Measurements from ENCODE around the gene VCL. TPM values are rescaled to one million over a fixed set of nuclear protein-coding genes. Genes with fewer than 3 reads are reported as not detected.
"Not testable (repeated sequence)": the region's sequence is repeated elsewhere in the genome, so short reads cannot be mapped to it uniquely, and the experiment has no call there.

Gene VCL
- total RNA-seq, 1 donor from 2014 or later = 74.6 TPM

DNA sequence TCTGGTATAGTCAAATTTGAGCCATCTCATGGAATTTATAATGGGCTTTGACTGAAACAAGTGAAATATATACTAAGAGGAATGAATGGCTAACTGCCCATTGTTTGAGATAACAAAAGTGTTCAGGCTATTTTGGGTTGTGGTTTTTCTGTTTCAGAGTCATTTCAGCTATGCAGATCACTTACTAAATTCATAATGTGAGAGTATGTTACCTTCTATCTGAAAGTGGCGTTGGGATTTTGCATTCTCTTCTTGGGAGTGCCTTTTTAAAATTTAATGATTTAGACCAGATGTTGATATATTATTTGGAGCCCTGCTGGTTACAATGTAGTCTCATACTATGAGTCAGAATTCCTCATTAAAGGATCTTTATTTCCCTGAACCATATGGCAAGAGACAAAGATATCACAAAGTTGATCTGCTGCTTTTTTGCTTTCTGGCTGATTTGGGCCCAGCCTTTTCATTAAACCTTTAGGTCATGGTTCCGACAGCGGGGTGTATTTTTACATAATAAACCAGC is 10.4 kb downstream of the VCL start:
- Histone ChIP-seq H3K27me3 (no peaks in the 10 kb centered on the region), H3K36me3 (no peaks in the 10 kb centered on the region), H3K9me3 (no peaks in the 10 kb centered on the region), H3K4me3 (no peak overlapping the region), H3K27ac (peak overlapping the region; percentile 65), H3K4me1 (peaks cover 76% of the 10 kb centered on the region)
- intact Hi-C loops (cut with DNase I) = no loop called here
- TF ChIP-seq POLR2A (IDR thresholded peaks at IDR 0.05) (no peak), POLR2AphosphoS5 (IDR thresholded peaks at IDR 0.05; ENCODE audit: insufficient read depth in 1 of 2, low read depth in 1 of 2) (peak in 1 of 2 donors; percentile 23), CTCF (IDR thresholded peaks at IDR 0.05) (no peak)
- no peak for DNase-seq (ENCODE audit: extremely low spot score in 2 of 2)

DNA sequence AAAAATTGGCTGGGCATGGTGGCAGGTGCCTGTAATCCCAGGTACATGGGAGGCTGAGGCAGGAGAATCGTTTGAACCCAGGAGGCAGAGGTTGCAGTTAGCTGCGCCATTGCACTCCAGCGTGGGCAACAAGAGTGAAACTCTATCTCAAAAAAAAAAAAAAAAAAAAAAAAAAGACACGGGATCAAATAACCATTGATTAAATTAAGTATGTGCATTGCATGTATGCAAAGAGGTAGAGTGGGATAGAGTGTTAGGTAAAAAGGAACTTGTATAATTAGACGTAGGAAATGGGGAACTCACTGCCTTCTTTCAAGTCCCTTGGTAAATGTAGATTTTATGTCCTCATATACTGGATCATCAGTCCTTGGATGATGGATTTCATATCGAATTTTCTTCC is 13.1 kb downstream of the VCL start:
- no peak overlapping the region for H3K27ac ChIP-seq
- intact Hi-C loops (cut with DNase I) = no loop called here
- DNase-seq (ENCODE audit: extremely low spot score in 2 of 2) = no peak
- peaks cover 70% of the 10 kb centered on the region for H3K4me1 ChIP-seq
- H3K36me3 ChIP-seq = no peaks in the 10 kb centered on the region
- no peaks in the 10 kb centered on the region for H3K9me3 ChIP-seq
- TF ChIP-seq CTCF (IDR thresholded peaks at IDR 0.05) (no peak), POLR2A (IDR thresholded peaks at IDR 0.05) (no peak), POLR2AphosphoS5 (IDR thresholded peaks at IDR 0.05; ENCODE audit: insufficient read depth in 1 of 2, low read depth in 1 of 2) (no peak)
- H3K4me3 ChIP-seq = no peak overlapping the region
- no peaks in the 10 kb centered on the region for H3K27me3 ChIP-seq

- peak overlapping the region; percentile 6 for H3K27ac ChIP-seq
- no peak for DNase-seq (ENCODE audit: extremely low spot score in 2 of 2)
- no peaks in the 10 kb centered on the region for H3K27me3 ChIP-seq
- peaks cover 67% of the 10 kb centered on the region for H3K4me1 ChIP-seq
- TF ChIP-seq POLR2AphosphoS5 (IDR thresholded peaks at IDR 0.05; ENCODE audit: insufficient read depth in 1 of 2, low read depth in 1 of 2) (peak in 1 of 2 donors; percentile 34), CTCF (IDR thresholded peaks at IDR 0.05) (no peak)
- H3K9me3 ChIP-seq = no peaks in the 10 kb centered on the region
- no peaks in the 10 kb centered on the region for H3K36me3 ChIP-seq
- no peak overlapping the region for H3K4me3 ChIP-seq
- intact Hi-C loops (cut with DNase I) = no loop called here
Observed at GRCh38 chr10:74011770-74012169, 13.9 kb downstream of the VCL start.

DNA sequence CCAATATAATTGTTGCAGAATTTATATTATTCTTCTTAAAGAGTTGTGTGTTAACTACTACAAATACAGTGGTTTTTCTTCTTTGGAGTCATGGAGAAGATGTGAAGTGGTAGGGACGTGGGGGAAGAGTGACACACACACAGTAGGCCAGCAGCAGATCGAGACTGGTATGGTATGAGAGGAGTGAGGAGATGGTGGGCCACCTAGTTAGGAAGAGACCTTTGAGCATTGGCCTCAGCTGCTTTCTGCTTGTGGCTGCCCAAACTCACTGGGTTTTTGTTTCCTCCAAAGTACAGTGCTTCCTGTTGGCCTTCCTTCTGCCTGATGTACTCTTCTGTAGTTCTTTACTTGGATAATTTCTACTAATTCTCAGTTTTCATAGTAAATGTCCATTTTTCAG is 14.6 kb downstream of the VCL start:
- no peak for TF ChIP-seq POLR2AphosphoS5 (IDR thresholded peaks at IDR 0.05; ENCODE audit: insufficient read depth in 1 of 2, low read depth in 1 of 2)
- no peak for TF ChIP-seq CTCF (IDR thresholded peaks at IDR 0.05)
- TF ChIP-seq POLR2A (IDR thresholded peaks at IDR 0.05) = no peak
- Histone ChIP-seq H3K27me3 (no peaks in the 10 kb centered on the region), H3K4me3 (no peak overlapping the region), H3K36me3 (no peaks in the 10 kb centered on the region), H3K4me1 (peaks cover 60% of the 10 kb centered on the region), H3K9me3 (no peaks in the 10 kb centered on the region), H3K27ac (no peak overlapping the region)
- intact Hi-C loops (cut with DNase I) = no loop called here
- DNase-seq (ENCODE audit: extremely low spot score in 2 of 2) = no peak

- H3K27ac ChIP-seq = no peak overlapping the region
- no peak for TF ChIP-seq POLR2AphosphoS5 (IDR thresholded peaks at IDR 0.05; ENCODE audit: insufficient read depth in 1 of 2, low read depth in 1 of 2)
- no peak for TF ChIP-seq CTCF (IDR thresholded peaks at IDR 0.05)
- TF ChIP-seq POLR2A (IDR thresholded peaks at IDR 0.05) = no peak
- no peaks in the 10 kb centered on the region for H3K36me3 ChIP-seq
- no peak for DNase-seq (ENCODE audit: extremely low spot score in 2 of 2)
- intact Hi-C loops (cut with DNase I) = no loop called here
- H3K4me3 ChIP-seq = no peak overlapping the region
- no peaks in the 10 kb centered on the region for H3K9me3 ChIP-seq
- H3K4me1 ChIP-seq = peaks cover 54% of the 10 kb centered on the region
- no peaks in the 10 kb centered on the region for H3K27me3 ChIP-seq
Observed at GRCh38 chr10:74013004-74013403, 15.1 kb downstream of the VCL start.

GRCh38 chr10:74014574-74014973 is 16.7 kb downstream of the VCL start:
- H3K27me3 ChIP-seq; intact Hi-C loops (cut with DNase I); H3K9me3 ChIP-seq; H3K27ac ChIP-seq; DNase-seq (ENCODE audit: extremely low spot score in 2 of 2); H3K4me3 ChIP-seq; H3K36me3 ChIP-seq: not testable (repeated sequence)
- H3K4me1 ChIP-seq = peaks cover 39% of the 10 kb centered on the region

Data from vagina (tissue), 2 donors.